ENCODE results near the gene LRRC32.

LRRC32 gene

GRCh38 chr11:76670485-76671236 is at the start of gene LRRC32:
TSS of gene LRRC32 (minus strand) at chr11:76670747. CDS start at chr11:76665954, 4,793 bp downstream.
- DNase-seq: peak; percentile 62

GRCh38 chr11:76719686-76720085 is 49.1 kb upstream of the LRRC32 start:
- DNase-seq: no peak

GRCh38 chr11:76719281-76719680 is 48.7 kb upstream of the LRRC32 start:
- DNase-seq: no peak

DNA sequence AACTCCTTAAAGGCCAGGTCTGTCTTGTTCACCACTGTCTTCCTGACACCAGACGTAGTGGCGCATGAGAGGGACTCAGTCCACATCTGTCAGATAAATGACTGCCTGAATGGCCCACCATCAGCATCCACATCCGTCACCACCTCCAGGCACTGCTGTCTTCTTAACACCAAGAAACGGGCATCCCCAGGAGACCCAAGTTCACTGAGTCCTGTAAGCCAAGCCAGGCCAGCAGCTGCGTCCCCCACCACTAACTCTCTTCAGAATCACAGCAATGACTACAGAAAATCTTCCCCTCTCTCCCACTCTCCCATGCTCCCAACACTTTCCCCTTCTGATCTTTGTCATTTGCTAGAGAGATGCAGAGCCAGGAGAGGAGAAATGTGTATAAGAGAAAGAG is 47.3 kb upstream of the LRRC32 start:
- no peak for DNase-seq

DNA sequence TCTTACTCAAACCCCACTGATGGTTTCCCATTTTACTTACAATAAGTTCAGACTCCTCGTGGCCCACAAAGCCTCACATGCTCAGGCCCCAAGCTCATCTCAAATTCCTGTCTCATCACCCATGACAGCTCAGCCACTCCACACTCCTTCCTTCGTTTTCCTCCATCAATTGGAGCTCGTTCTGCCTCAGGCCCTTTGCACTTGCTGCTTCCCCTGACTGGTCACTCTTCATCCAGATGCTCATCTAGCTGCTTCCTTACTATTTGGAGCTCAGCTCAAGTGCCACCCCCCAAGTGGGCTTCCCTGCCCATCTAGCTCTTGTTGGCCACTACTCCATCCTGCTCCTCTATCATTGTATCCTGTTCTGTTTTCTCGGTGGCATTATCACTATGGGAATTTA is 46.8 kb upstream of the LRRC32 start:
- no peak for DNase-seq

- DNase-seq: no peak
Measured at GRCh38 chr11:76716268-76716667, 45.7 kb upstream of the LRRC32 start.

DNA sequence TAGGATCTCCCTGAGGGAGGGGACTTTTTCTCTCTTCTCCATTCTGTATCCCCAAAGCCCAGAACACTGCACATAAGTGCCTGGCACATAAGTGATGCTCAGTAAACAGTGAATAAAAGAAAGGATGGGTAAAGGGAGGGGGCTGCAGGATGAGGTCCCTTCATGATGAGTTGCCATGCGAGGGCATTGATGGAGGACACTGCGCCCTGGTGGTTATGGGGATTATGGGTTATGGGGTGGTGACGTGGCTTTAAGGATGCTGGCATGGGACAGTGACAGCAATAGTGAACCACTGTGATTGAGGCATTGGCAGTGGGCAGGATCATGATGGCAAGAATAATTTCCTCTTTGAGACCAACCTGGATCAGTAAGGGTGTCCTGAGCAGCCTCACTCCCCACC is 43.9 kb upstream of the LRRC32 start:
- no peak for DNase-seq

DNA sequence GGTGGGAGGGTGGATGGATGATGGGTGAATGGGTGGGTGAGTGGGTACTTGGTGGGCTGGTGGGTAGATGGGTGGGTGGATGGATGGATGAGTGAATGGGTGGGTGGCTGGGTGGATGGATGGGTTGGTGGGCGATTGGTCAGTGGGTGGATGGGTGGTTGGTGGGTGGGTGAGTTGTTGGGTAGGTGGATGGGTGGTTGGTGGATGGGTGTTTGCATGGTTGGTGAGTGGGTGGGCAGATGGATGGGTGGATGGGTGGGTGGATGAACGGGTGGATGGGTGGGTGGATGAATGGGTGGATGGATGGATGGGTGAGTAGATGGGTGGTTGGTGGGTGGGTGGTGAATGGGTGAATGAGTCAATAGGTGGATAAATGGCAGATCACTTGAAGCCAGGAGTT is 43.0 kb upstream of the LRRC32 start:
- DNase-seq: no peak

GRCh38 chr11:76712125-76712524 is 41.6 kb upstream of the LRRC32 start:
- DNase-seq: no peak

DNA sequence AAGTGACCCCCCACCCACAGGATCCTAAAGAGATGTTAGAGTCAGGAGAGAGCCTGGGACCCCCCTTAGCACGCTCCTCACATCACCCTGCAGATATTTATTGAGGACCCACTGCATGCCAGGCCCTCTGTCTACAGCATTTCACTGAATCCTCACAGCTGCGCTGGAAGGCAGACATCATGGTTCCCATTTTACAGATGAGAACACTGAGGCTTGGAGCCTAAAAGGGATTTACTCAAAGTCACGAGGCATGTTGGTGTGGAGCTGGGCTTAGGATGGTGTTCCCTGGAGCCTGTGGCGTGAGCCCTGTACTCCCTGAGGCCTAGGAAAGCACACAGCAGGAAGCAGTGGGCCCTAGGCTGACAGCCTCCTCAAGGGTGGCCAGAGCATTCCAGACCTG is 39.2 kb upstream of the LRRC32 start:
- no peak for DNase-seq

DNA sequence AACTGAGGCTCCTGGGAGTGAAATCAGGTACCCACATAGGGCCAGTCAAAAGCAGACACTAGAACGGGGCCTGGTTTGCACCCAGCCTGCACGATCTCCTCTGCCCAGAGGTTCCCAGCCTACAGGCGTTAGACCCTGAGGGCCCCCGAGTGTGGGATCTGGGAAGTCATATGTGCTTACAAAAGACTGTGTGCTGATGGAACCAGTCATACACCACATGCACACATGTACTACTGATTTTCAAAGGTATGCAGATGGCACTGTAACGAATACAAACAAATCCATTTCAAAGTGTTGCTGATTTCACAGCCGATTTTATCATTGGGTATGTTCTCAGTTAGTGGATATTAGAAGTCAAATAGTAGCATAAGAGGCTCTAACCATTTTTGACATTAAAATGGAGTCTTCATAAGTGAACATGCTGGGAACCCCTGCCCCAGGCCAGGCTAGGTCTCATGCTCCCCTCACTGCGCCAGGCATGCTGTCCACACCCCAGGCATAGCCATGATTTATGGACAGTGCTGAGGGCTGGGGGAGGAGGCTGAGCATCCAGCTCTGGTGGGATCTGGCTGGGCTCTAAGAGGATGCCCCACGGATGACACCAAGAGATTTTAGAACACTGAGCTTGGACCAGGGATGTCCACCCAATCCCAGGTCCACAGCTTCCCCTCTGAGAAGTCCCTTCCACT is 38.6 kb upstream of the LRRC32 start:
- no peak for DNase-seq

DNA sequence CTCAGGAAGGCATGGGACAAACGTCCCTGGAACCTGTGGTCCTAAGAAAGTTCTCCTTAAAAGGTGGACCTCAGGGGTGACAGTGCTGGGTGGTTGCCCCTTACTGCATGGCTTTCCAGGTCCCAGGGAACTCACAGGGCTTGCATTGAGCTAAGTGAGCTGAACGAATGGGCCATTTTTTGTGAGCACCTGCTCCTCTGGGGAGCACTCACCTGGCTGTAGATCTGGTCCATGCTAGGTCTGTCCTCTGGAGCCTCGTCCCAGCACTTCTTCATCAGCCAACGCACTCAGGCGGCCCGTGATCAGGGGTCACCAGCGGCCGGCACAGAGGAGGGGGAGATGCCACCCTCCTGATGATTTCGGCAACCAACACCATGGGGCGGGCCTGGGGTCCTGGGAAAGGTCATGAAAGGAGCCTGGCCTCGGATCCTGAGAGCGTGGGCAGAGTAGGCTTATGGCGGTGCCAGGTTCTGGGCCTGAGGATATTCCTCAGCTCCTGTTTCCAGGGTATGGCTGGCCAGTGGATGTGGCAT is 36.8 kb upstream of the LRRC32 start:
- DNase-seq: no peak

- no peak for DNase-seq
Measured at GRCh38 chr11:76706667-76707066, 36.1 kb upstream of the LRRC32 start.

GRCh38 chr11:76705826-76706225 is 35.3 kb upstream of the LRRC32 start:
- DNase-seq: no peak

GRCh38 chr11:76704171-76704948 is 33.8 kb upstream of the LRRC32 start:
- no peak for DNase-seq

GRCh38 chr11:76703707-76704106 is 33.2 kb upstream of the LRRC32 start:
- no peak for DNase-seq

DNA sequence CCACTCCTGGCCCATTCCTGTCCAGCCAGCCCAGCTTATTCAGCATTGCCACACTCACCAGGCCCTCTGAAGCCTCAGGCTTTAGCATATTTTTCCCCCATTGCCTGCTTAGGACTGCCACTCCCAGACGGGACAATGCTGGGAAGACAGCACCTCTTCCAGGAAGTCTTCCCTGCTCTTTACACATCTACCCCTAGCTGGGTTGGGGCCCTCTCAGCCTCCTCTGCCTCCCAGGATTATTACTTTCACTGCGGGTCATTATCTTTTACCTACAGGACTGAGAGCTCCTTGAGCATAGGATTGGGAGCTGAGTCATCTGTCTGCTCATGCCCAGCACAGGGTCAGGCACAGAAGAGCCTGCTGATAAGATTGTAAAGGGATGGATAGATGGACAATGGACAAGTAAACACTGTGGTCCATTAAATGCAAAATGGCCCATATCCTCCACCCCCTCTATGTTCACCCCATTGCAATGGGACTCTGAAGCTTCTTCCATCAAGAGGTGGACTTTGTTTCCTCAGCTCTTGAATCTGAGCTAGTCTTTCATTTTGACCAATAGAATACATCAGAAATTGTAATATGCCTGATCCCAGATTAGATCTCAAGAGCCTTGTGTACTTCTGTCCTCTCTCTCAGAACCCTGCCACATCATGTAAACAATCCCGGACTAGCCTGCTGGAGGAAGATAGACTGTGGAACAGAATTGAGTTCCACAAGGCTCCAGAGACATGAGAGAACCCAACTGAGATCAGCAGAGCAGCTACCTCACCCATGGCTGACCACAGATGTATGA is 32.0 kb upstream of the LRRC32 start:
- no peak for DNase-seq

- DNase-seq: no peak
Measured at GRCh38 chr11:76701294-76702040, 30.9 kb upstream of the LRRC32 start.

- DNase-seq: no peak
Measured at GRCh38 chr11:76700177-76701100, 29.9 kb upstream of the LRRC32 start.

- no peak for DNase-seq
Measured at GRCh38 chr11:76699451-76700091, 29.0 kb upstream of the LRRC32 start.
